Activated CD8-positive, alpha-beta memory T cell treated with anti-CD3 and anti-CD28 coated beads, Interleukin-2, amount 50 U/mL, for 24 hours (primary cell): ENCODE data around the gene TMC8.
"Not testable (repeated sequence)": the region's sequence is repeated elsewhere in the genome, so short reads cannot be mapped to it uniquely, and the experiment has no call there.

Source experiments
- DNase-seq: peaks from one replicate; pipeline ENCODE4 v3.0.0-alpha.2; 2020; ENCODE audit errors: extremely low read depth

TMC8 gene

GRCh38 chr17:78154903-78155811 lies 24.6 kb downstream of the TMC8 start:
- DNase-seq, result no peak

- no peak for DNase-seq
These were observed 29.1 kb downstream of the TMC8 start for GRCh38 chr17:78159575-78160158.

GRCh38 chr17:78163881-78164747 lies 33.5 kb downstream of the TMC8 start:
- no peak for DNase-seq

- no peak for DNase-seq
These were observed 34.4 kb downstream of the TMC8 start for GRCh38 chr17:78164748-78165607.

- no peak for DNase-seq
These were observed 35.8 kb downstream of the TMC8 start for GRCh38 chr17:78166416-78166815.

- peak; percentile 49 for DNase-seq
These were observed 37.8 kb downstream of the TMC8 start, which contains the start of gene SYNGR2 for GRCh38 chr17:78168242-78168902. TSS of gene SYNGR2 (plus strand) at chr17:78168581. CDS start at chr17:78168617, 36 bp downstream.

- no peak for DNase-seq
These were observed 38.6 kb downstream of the TMC8 start for GRCh38 chr17:78168903-78169793.

GRCh38 chr17:78170692-78171590 lies 40.4 kb downstream of the TMC8 start:
- DNase-seq, result no peak

GRCh38 chr17:78171591-78172248 lies 41.1 kb downstream of the TMC8 start:
- DNase-seq, result not testable (repeated sequence)

GRCh38 chr17:78172249-78173051 lies 41.9 kb downstream of the TMC8 start:
- DNase-seq, result no peak

GRCh38 chr17:78173097-78173715 lies 42.6 kb downstream of the TMC8 start:
- DNase-seq, result no peak

GRCh38 chr17:78174346-78174869 lies 43.8 kb downstream of the TMC8 start:
- no peak for DNase-seq

GRCh38 chr17:78174870-78175642 lies 44.5 kb downstream of the TMC8 start:
- no peak for DNase-seq

- no peak for DNase-seq
These were observed 45.0 kb downstream of the TMC8 start for GRCh38 chr17:78175643-78175981.

- peak; percentile 39 for DNase-seq
These were observed 46.0 kb downstream of the TMC8 start for GRCh38 chr17:78176548-78177025.

GRCh38 chr17:78179372-78179771 lies 48.8 kb downstream of the TMC8 start:
- no peak for DNase-seq
